Transverse colon (tissue), 4 donors: Measurements from ENCODE around the gene MRTO4.
"Not testable (repeated sequence)": the region's sequence is repeated elsewhere in the genome, so short reads cannot be mapped to it uniquely, and the experiment has no call there.

Experiments used
- CTCF ChIP-seq, 5 experiments: fragments of 200-600 bp in 3 of 5; fragments of 450-650 bp in 2 of 5; sonication (generic) in 3 of 5; IDR thresholded peaks; 1 replicate in 2 of 5; 2 replicates in 3 of 5; pipeline ENCODE4 v1.5.1; 2016 to 2017; ENCODE audit warnings: antibody characterized with exemption in 5 of 5, inconsistent platforms in 3 of 5, mild to moderate bottlenecking in 2 of 5, moderate library complexity in 1 of 5
- POLR2A ChIP-seq: fragments of 450-650 bp; IDR thresholded peaks from one replicate; pipeline ENCODE4 v1.6.1; 2016; ENCODE audit warnings: antibody characterized with exemption, mild to moderate bottlenecking, moderate library complexity
- POLR2AphosphoS5 ChIP-seq, 3 donors: sonication (generic); formaldehyde crosslinking; IDR thresholded peaks; one replicate each; pipeline ENCODE4 v1.6.1; 2016; ENCODE audit warnings: antibody characterized with exemption in 3 of 3

GRCh38 chr1:19256301-19256700 lies 4.7 kb downstream of the MRTO4 start:
- TF ChIP-seq POLR2A; POLR2AphosphoS5 (IDR thresholded peaks at IDR 0.05); CTCF (IDR thresholded peaks at IDR 0.05): not testable (repeated sequence)
